SK-N-SH (cell line): ENCODE data around the gene TOP3B.

ENCODE experiments used
- NFIC ChIP-seq: IDR thresholded peaks from 2 replicates; pipeline ENCODE4 v1.4.0; 2012; ENCODE audit warnings: borderline replicate concordance
- PBX3 ChIP-seq: IDR thresholded peaks from 2 replicates; pipeline ENCODE4; 2012
- REST ChIP-seq: IDR thresholded peaks from 2 replicates; pipeline ENCODE4 v1.6.1; 2012; ENCODE audit warnings: mild to moderate bottlenecking, low read depth, low read length, moderate library complexity

- TF ChIP-seq PBX3 (no peak), REST (no peak), NFIC (no peak)
Measured at GRCh38 chr22:21941921-21942320, 40.7 kb downstream of the TOP3B start.
